ENCODE measurements around the gene SYTL3. TPM values are rescaled to one million over a fixed set of nuclear protein-coding genes. Genes with fewer than 3 reads are reported as not detected.

The SYTL3 gene
- total and polyA plus RNA-seq, 2 donors (not counting 1 experiment from before 2014, with no cell fraction given), result 1.1 to 5.4 TPM

DNA sequence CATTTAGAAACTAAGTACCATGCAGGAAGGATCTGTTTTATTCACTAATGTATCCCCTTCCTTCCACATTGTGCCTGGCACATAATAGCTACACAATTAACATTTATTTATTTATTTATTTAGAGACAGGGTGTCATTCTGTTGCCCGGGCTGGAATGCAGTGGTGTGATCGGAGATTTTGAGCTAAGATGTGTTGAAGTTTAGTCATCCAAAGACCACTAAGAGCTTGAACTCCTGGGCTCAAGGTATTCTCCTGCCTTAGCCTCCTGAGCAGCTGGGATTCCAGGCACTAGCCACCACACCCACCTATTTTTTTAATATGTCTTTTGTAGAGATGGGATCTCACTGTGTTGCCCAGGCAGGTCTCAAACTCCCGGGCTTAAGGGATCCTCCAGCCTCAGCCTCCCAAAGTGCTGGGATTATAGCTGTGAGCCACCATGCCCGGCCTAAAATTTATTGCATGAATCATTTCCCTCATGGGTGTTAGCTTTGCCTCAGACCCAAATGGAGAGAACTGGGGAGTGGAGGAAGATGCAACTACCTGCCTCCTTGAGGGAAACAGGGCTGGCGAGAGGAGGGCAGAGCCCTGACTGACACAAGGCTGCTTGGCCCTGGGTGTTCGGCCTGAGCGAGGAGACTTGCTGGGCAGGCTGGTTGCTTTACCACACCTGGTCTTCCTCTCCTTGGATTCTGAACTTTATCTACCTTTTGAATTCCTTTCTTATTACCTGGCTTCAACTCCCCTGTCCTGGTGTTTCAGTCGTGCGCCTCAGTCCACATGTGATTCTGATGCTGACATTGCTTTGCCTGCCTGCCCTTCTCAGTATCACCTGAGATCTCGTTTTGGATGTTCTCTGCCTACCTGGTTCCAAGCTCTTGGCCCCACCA lies 3.6 kb upstream of the SYTL3 start:
- WGBS (ENCODE audit: insufficient coverage), result 94% methylated on average over 7 of the region's 10 CpGs
- Mint-ChIP-seq H3K27me3 (no peaks in the 10 kb centered on the region), H3K4me3 (peak overlapping the region; percentile 89), H3K27ac (peak overlapping the region; percentile 97), H3K4me1 (peaks cover 51% of the 10 kb centered on the region), H3K9me3 (ENCODE audit: insufficient read depth) (no peaks in the 10 kb centered on the region)
- Histone ChIP-seq H3K36me3 (replicated peaks in 1 of 2; ENCODE audit: control extremely low read depth in 1 of 2, control insufficient read depth in 1 of 2, extremely low read depth in 1 of 2, insufficient read depth in 2 of 2, low read length in 1 of 2) (no peaks in the 10 kb centered on the region), H3K79me2 (ENCODE audit: control insufficient read depth, insufficient read depth, low read length) (peaks cover 30% of the 10 kb centered on the region), H3K4me2 (replicated peaks; ENCODE audit: low read depth, low read length, poor library complexity, severe bottlenecking) (no peak overlapping the region), H3K27ac (ENCODE audit: low read length in 2 of 2) (no peak overlapping the region), H3K27me3 (replicated peaks in 1 of 4; ENCODE audit: control extremely low read depth in 1 of 4, control insufficient read depth in 3 of 4, insufficient read depth in 4 of 4, low read length in 3 of 4) (no peaks in the 10 kb centered on the region), H3K4me1 (ENCODE audit: control insufficient read depth in 2 of 2, insufficient read depth in 2 of 2, low read length in 2 of 2) (peaks cover 19 to 37% of the 10 kb centered on the region in 2 donors), H4K20me1 (ENCODE audit: control insufficient read depth, insufficient read depth, low read length, poor library complexity, severe bottlenecking) (peaks cover 7% of the 10 kb centered on the region), H3K9ac (ENCODE audit: low read length) (no peak overlapping the region), H3K9me3 (ENCODE audit: control extremely low read depth in 1 of 3, control insufficient read depth in 2 of 3, insufficient read depth in 1 of 3, low read length in 2 of 3) (no peaks in the 10 kb centered on the region), H3K4me3 (ENCODE audit: control extremely low read depth in 1 of 5, extremely low read depth in 1 of 5, insufficient read depth in 1 of 5, low read depth in 2 of 5, low read length in 4 of 5) (no peak overlapping the region), H2AFZ (ENCODE audit: insufficient read depth, low read depth, low read length, poor library complexity, severe bottlenecking) (no peak overlapping the region)
- intact Hi-C loops (cut with micrococcal nuclease), result loop anchor here (5.0 to 10.0 kb wide), 3 partner anchors 41 to 821 kb away; partner anchors contain the start of gene SNX9
- TF ChIP-seq, protein P1, sequence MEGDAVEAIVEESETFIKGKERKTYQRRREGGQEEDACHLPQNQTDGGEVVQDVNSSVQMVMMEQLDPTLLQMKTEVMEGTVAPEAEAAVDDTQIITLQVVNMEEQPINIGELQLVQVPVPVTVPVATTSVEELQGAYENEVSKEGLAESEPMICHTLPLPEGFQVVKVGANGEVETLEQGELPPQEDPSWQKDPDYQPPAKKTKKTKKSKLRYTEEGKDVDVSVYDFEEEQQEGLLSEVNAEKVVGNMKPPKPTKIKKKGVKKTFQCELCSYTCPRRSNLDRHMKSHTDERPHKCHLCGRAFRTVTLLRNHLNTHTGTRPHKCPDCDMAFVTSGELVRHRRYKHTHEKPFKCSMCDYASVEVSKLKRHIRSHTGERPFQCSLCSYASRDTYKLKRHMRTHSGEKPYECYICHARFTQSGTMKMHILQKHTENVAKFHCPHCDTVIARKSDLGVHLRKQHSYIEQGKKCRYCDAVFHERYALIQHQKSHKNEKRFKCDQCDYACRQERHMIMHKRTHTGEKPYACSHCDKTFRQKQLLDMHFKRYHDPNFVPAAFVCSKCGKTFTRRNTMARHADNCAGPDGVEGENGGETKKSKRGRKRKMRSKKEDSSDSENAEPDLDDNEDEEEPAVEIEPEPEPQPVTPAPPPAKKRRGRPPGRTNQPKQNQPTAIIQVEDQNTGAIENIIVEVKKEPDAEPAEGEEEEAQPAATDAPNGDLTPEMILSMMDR (IDR thresholded peaks at IDR 0.05), result no peak
- no peak for TF ChIP-seq EZH2 (IDR thresholded peaks at IDR 0.05; ENCODE audit: borderline replicate concordance, insufficient read depth, low read depth, low read length, poor library complexity, severe bottlenecking)
- ATAC-seq (ENCODE audit: low read depth), result no peak
- ChIA-PET CTCF (interaction anchor here (1.7 kb wide), 1 partner anchor 14 kb away, joined by 7 read pairs; no protein-coding TSS in a partner anchor), POLR2A (no interaction called here)
- no peak for DNase-seq

DNA sequence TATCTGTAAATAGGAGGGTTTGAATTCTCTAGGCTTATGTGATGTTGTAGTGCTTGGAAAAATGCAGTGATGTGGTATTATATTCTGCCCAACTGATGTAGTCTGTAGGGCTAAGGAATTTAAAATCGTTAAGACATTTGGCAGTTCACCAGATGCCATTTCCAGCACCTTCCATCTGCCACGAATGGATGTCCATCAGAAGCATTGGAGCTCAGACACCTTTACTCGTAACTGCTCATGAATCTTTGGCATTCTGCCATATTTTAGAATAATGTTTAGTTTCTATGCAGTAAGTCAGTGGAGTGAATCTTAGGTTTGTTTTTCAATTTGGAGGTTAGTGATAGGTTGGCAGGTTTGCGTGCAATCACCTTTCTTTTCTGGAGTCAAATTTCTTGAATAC lies 2.4 kb upstream of the SYTL3 start:
- no peaks in the 10 kb centered on the region for H3K9me3 ChIP-seq (ENCODE audit: control extremely low read depth in 1 of 3, control insufficient read depth in 2 of 3, insufficient read depth in 1 of 3, low read length in 2 of 3)
- H3K36me3 ChIP-seq (replicated peaks in 1 of 2; ENCODE audit: control extremely low read depth in 1 of 2, control insufficient read depth in 1 of 2, extremely low read depth in 1 of 2, insufficient read depth in 2 of 2, low read length in 1 of 2), result no peaks in the 10 kb centered on the region
- Mint-ChIP-seq H3K4me3 (no peak overlapping the region), H3K9me3 (ENCODE audit: insufficient read depth) (no peaks in the 10 kb centered on the region), H3K27ac (no peak overlapping the region), H3K27me3 (no peaks in the 10 kb centered on the region), H3K4me1 (peaks cover 42% of the 10 kb centered on the region)
- no peaks in the 10 kb centered on the region for H4K20me1 ChIP-seq (ENCODE audit: control insufficient read depth, insufficient read depth, low read length, poor library complexity, severe bottlenecking)
- no peak overlapping the region for H3K4me2 ChIP-seq (replicated peaks; ENCODE audit: low read depth, low read length, poor library complexity, severe bottlenecking)
- CTCF ChIA-PET, result interaction anchor here (1.0 to 3.5 kb wide), 4 partner anchors 15 to 427 kb away, joined by 3 to 17 read pairs (median 4); no protein-coding TSS in a partner anchor
- intact Hi-C loops (cut with micrococcal nuclease), result loop anchor here (5.0 to 10.0 kb wide), 3 partner anchors 40 to 823 kb away; partner anchors contain the start of gene SNX9
- peaks cover 19 to 35% of the 10 kb centered on the region in 2 donors for H3K4me1 ChIP-seq (ENCODE audit: control insufficient read depth in 2 of 2, insufficient read depth in 2 of 2, low read length in 2 of 2)
- ATAC-seq (ENCODE audit: low read depth) (no peak), DNase-seq (no peak)
- H3K9ac ChIP-seq (ENCODE audit: low read length), result no peak overlapping the region
- H3K4me3 ChIP-seq (ENCODE audit: control extremely low read depth in 1 of 5, extremely low read depth in 1 of 5, insufficient read depth in 1 of 5, low read depth in 2 of 5, low read length in 4 of 5), result no peak overlapping the region
- POLR2A ChIA-PET, result no interaction called here
- H3K79me2 ChIP-seq (ENCODE audit: control insufficient read depth, insufficient read depth, low read length), result peaks cover 20% of the 10 kb centered on the region
- no peak overlapping the region for H2AFZ ChIP-seq (ENCODE audit: insufficient read depth, low read depth, low read length, poor library complexity, severe bottlenecking)
- TF ChIP-seq EZH2 (IDR thresholded peaks at IDR 0.05; ENCODE audit: borderline replicate concordance, insufficient read depth, low read depth, low read length, poor library complexity, severe bottlenecking), result no peak
- TF ChIP-seq, protein P1 (IDR thresholded peaks at IDR 0.05), result no peak
- WGBS (ENCODE audit: insufficient coverage), result 100% methylated on average over 3 of the region's 4 CpGs
- no peak overlapping the region for H3K27ac ChIP-seq (ENCODE audit: low read length in 2 of 2)
- H3K27me3 ChIP-seq (replicated peaks in 1 of 4; ENCODE audit: control extremely low read depth in 1 of 4, control insufficient read depth in 3 of 4, insufficient read depth in 4 of 4, low read length in 3 of 4), result no peaks in the 10 kb centered on the region

Measured in B cell (primary cell).